ENCODE results near the gene TCEAL1. TPM values are rescaled to one million over a fixed set of nuclear protein-coding genes. Genes with fewer than 3 reads are reported as not detected.

TCEAL1 gene
- polyA plus RNA-seq, 1 of the 3 experiments (the other 2 are of a cell fraction): 22.1 TPM

DNA sequence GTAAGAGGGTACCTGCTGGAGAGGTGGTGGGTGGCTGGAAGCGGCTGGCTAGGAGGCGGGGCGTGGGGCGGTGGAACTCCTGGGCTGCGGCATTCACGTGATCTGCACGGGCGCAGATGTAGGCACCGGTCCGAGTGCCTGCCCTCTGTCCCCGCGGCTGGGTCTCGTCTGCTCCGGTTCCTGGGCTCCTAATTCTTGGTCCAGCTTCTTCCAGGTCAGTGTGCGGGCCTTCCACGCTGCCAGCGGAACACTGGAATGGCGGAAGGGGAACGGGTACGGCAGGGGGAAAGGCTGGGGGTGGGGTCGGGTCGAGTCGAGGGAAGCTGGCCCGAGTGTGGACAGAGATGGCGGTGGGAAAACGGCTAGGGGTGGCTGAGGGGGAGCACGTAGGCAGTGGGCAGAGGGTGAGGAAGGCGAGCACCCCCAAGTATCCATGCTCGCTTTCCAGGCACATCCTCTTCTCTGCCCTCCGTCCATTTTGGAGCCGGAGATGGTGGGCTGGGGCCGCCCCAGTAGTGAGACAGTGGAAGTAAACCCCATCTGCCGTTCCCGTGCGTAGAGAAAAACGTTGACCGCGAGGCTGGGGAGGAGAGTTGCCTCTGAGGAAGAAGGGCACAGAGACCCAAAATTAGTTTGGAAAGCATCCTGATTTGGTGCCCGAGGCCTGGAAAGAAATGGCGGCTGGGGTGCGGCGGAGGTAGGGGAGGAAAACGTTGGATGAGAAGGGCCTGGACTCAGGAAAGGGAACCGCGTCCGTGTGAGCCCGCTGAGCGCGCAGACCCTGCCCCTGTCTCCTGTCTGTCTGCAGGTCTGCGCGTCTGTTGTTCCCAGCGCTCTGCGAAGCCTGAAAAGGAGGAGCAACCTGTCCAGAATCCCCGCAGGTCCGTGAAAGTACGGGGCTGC, 43.1 kb upstream of the TCEAL1 start, which contains the start of gene TCEAL4:
TSS of gene TCEAL4 (plus strand) at position 105 of the 903 bp plus-strand sequence. CDS start 1,161 bp downstream, outside the sequence.
- Histone ChIP-seq H3K9ac (peak within 1 kb of the TSS; percentile 73), H3K27ac (ENCODE audit: low read depth in 2 of 2, low read length in 1 of 2) (peak within 1 kb of the TSS; percentile 58 to 77), H3K4me1 (ENCODE audit: control insufficient read depth in 1 of 2, insufficient read depth in 2 of 2, low read depth in 1 of 2, low read length in 1 of 2) (peaks cover 0 to 2% of the 10 kb centered on the region in 2 experiments; a peak in 1 of 4 replicates), H3K9me2 (no peaks in the 10 kb centered on the region), H2AFZ (ENCODE audit: low read depth) (peak within 1 kb of the TSS; percentile 78), H3K4me2 (peak within 1 kb of the TSS; percentile 75), H3F3A (replicated peaks; ENCODE audit: insufficient read depth) (no peaks in the 10 kb centered on the region), H3K9me3 (no peaks in the 10 kb centered on the region), H3K79me2 (ENCODE audit: insufficient read depth) (peaks cover 7% of the 10 kb centered on the region; the same call in 1 of the 2 replicates), H3K36me3 (replicated peaks in 1 of 2; ENCODE audit: control insufficient read depth in 1 of 2, insufficient read depth in 2 of 2, low read length in 1 of 2) (peaks cover 2 to 9% of the 10 kb centered on the region in 2 experiments), H3K4me3 (ENCODE audit: low read depth in 2 of 2, low read length in 1 of 2) (peak within 1 kb of the TSS; percentile 62 to 63), H3K27me3 (ENCODE audit: insufficient read depth) (no peaks in the 10 kb centered on the region), H4K20me1 (ENCODE audit: insufficient read depth) (no peaks in the 10 kb centered on the region)
- TF ChIP-seq, protein P1, sequence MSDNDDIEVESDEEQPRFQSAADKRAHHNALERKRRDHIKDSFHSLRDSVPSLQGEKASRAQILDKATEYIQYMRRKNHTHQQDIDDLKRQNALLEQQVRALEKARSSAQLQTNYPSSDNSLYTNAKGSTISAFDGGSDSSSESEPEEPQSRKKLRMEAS (IDR thresholded peaks at IDR 0.05; ENCODE audit: low read depth): peak; percentile 2; the same call in 1 of the 2 replicates
- TF ChIP-seq POLR2AphosphoS5 (IDR thresholded peaks at IDR 0.05; ENCODE audit: low read depth, low read length) (peak; percentile 70), YY1 (IDR thresholded peaks at IDR 0.05; ENCODE audit: low read depth) (peak; percentile 81; the same call in 1 of the 2 replicates), SIN3A (IDR thresholded peaks at IDR 0.05; ENCODE audit: borderline replicate concordance, low read depth, low read length) (no peak), RAD21 (IDR thresholded peaks at IDR 0.05; ENCODE audit: low read length) (no peak), NRF1 (IDR thresholded peaks at IDR 0.05; ENCODE audit: low read depth, low read length) (no peak), TAF1 (IDR thresholded peaks at IDR 0.05; ENCODE audit: borderline replicate concordance, low read depth, low read length) (no peak; the same call in 1 of the 2 replicates)
- TF ChIP-seq, protein P2, sequence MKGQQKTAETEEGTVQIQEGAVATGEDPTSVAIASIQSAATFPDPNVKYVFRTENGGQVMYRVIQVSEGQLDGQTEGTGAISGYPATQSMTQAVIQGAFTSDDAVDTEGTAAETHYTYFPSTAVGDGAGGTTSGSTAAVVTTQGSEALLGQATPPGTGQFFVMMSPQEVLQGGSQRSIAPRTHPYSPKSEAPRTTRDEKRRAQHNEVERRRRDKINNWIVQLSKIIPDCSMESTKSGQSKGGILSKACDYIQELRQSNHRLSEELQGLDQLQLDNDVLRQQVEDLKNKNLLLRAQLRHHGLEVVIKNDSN (IDR thresholded peaks at IDR 0.05; ENCODE audit: borderline replicate concordance, low read depth): peak; percentile 80
- 5% methylated on average over 39 of the region's 56 CpGs for WGBS (ENCODE audit: low lambda C conversion rate)
- DNase-seq: peak; percentile 71
- ChIA-PET POLR2A (no interaction called here), CTCF (no interaction called here)

DNA sequence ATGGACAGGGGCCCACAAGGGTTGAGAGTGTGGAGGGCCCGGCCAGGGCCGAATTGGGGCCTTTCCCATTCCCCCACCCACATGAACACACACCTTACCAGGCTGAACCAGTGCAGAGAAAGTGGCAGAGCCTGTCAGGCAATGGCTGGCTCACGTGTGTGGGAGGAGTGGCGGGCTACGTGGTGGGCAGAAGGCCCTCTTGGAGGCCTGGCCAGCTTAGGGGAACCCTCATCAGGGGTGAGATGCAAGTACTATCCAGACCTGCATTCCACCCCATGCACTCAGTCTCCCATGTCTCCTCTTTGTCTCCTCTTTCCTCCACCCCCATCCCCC, 42.5 kb upstream of the TCEAL1 start:
- Histone ChIP-seq H3K9me3 (no peaks in the 10 kb centered on the region), H3K36me3 (replicated peaks in 1 of 2; ENCODE audit: control insufficient read depth in 1 of 2, insufficient read depth in 2 of 2, low read length in 1 of 2) (peaks cover 3 to 9% of the 10 kb centered on the region in 2 experiments), H3F3A (replicated peaks; ENCODE audit: insufficient read depth) (no peaks in the 10 kb centered on the region), H3K9ac (peak overlapping the region; percentile 73; the same call in 1 of the 2 replicates), H3K27me3 (ENCODE audit: insufficient read depth) (no peaks in the 10 kb centered on the region), H3K27ac (ENCODE audit: low read depth in 2 of 2, low read length in 1 of 2) (peak overlapping the region; percentile 58 to 77), H4K20me1 (ENCODE audit: insufficient read depth) (no peaks in the 10 kb centered on the region), H2AFZ (ENCODE audit: low read depth) (no peak overlapping the region), H3K4me3 (ENCODE audit: low read depth in 2 of 2, low read length in 1 of 2) (peak overlapping the region; percentile 62 to 63), H3K79me2 (ENCODE audit: insufficient read depth) (peaks cover 7% of the 10 kb centered on the region; the same call in 1 of the 2 replicates), H3K4me2 (peak overlapping the region; percentile 75), H3K9me2 (no peaks in the 10 kb centered on the region), H3K4me1 (ENCODE audit: control insufficient read depth in 1 of 2, insufficient read depth in 2 of 2, low read depth in 1 of 2, low read length in 1 of 2) (peaks cover 0 to 2% of the 10 kb centered on the region in 2 experiments; a peak in 1 of 4 replicates)
- 25% methylated on average over 5 of the region's 5 CpGs for WGBS (ENCODE audit: low lambda C conversion rate)
- CTCF ChIA-PET: no interaction called here
- POLR2A ChIA-PET: no interaction called here
- TF ChIP-seq MXI1 (IDR thresholded peaks at IDR 0.05; ENCODE audit: low read depth, low read length) (peak; percentile 50; the same call in 1 of the 2 replicates), POLR2AphosphoS5 (IDR thresholded peaks at IDR 0.05; ENCODE audit: low read depth, low read length) (no peak)
- peak; percentile 6 for DNase-seq
